SK-N-MC (cell line): ENCODE data around the gene ACSS3.

Experiments used
- EZH2 ChIP-seq: fragments of 200-600 bp; sonication (generic); IDR thresholded peaks from one replicate; pipeline ENCODE4 v1.6.1; 2017; ENCODE audit warnings: antibody characterized with exemption
- POLR2AphosphoS5 ChIP-seq: IDR thresholded peaks from 2 replicates; pipeline ENCODE4 v1.6.1; 2012; ENCODE audit warnings: mild to moderate bottlenecking, low read depth, low read length, borderline replicate concordance

DNA sequence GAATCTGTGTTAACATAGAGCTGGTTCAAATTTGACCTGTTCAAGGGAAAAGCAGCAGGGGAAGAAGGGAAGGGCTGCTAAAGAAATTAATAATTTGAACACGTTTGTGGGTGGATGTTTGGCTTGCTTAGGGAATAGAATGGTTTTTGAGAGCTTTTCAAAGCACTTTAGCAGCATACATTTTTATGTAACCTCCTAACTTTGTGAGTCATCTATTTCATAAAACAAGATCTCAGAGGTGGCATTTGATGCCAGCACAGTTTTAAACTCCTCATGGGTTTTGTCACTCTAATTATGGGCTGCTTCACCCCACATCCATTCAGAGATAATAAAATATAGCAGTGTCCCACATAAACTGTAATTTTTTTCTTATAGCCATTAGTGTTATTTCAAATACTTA lies 143.8 kb downstream of the ACSS3 start:
- TF ChIP-seq POLR2AphosphoS5 (no peak), EZH2 (no peak)
